ENCODE measurements around the gene SPATA20. TPM values are rescaled to one million over a fixed set of nuclear protein-coding genes. Genes with fewer than 3 reads are reported as not detected.

Gene SPATA20
- total RNA-seq, 1 donor from 2014 or later = 22.8 TPM

- H3K9me3 ChIP-seq (ENCODE audit: low read depth) = no peaks in the 10 kb centered on the region
- Mint-ChIP-seq H3K27ac (no peak overlapping the region), H3K4me1 (peaks cover 42% of the 10 kb centered on the region), H3K36me3 (peaks cover 2% of the 10 kb centered on the region), H3K9me3 (no peaks in the 10 kb centered on the region), H3K27me3 (ENCODE audit: insufficient read depth, low read depth) (peaks cover 7% of the 10 kb centered on the region), H3K4me3 (no peak overlapping the region)
- no peaks in the 10 kb centered on the region for H3K36me3 ChIP-seq
- no peak overlapping the region for H3K4me2 ChIP-seq
- H4K20me1 ChIP-seq (ENCODE audit: low read depth) = no peaks in the 10 kb centered on the region
- H3F3A ChIP-seq (ENCODE audit: low read depth) = no peaks in the 10 kb centered on the region
- no peak for TF ChIP-seq EZH2phosphoT487 (IDR thresholded peaks at IDR 0.05)
- no peak for TF ChIP-seq EZH2 (IDR thresholded peaks at IDR 0.05)
- TF ChIP-seq, protein P1, sequence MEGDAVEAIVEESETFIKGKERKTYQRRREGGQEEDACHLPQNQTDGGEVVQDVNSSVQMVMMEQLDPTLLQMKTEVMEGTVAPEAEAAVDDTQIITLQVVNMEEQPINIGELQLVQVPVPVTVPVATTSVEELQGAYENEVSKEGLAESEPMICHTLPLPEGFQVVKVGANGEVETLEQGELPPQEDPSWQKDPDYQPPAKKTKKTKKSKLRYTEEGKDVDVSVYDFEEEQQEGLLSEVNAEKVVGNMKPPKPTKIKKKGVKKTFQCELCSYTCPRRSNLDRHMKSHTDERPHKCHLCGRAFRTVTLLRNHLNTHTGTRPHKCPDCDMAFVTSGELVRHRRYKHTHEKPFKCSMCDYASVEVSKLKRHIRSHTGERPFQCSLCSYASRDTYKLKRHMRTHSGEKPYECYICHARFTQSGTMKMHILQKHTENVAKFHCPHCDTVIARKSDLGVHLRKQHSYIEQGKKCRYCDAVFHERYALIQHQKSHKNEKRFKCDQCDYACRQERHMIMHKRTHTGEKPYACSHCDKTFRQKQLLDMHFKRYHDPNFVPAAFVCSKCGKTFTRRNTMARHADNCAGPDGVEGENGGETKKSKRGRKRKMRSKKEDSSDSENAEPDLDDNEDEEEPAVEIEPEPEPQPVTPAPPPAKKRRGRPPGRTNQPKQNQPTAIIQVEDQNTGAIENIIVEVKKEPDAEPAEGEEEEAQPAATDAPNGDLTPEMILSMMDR (IDR thresholded peaks at IDR 0.05) = no peak
- no peak for DNase-seq (ENCODE audit: low spot score)
- H3K27ac ChIP-seq = no peak overlapping the region
- no peak overlapping the region for H3K9ac ChIP-seq
- no peaks in the 10 kb centered on the region for H3K27me3 ChIP-seq
- H3K79me2 ChIP-seq (ENCODE audit: low read depth) = no peaks in the 10 kb centered on the region
- no peak overlapping the region for H2AFZ ChIP-seq (replicated peaks)
- peaks cover 17% of the 10 kb centered on the region for H3K4me1 ChIP-seq
- no peak overlapping the region for H3K4me3 ChIP-seq
Observed at GRCh38 chr17:50604513-50604912, 57.5 kb downstream of the SPATA20 start.

DNA sequence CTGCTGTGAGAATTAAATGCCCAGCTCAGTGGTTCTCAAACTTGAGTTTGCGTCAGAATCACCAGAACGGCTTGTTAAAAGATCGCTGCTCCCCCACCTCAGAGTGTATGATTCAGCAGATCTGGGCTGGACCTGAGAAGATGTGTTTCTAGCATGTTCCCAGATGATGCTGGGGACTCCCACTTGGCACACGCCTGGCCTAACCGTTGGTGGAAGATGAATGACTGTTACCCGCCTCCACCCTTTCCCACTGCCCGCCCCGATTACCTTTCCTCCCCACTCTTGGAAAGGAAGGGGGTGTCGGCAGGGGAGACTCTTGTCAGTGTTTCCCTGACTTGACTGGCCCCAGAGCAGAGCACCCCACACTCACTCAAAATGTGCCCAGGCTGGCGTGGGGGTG lies 58.5 kb downstream of the SPATA20 start:
- no peak overlapping the region for H3K4me3 Mint-ChIP-seq
- Histone ChIP-seq H3K9ac (no peak overlapping the region), H3K36me3 (no peaks in the 10 kb centered on the region), H3K79me2 (ENCODE audit: low read depth) (no peaks in the 10 kb centered on the region), H3K27me3 (no peaks in the 10 kb centered on the region), H3K4me3 (no peak overlapping the region), H3K27ac (no peak overlapping the region), H3K4me1 (peaks cover 26% of the 10 kb centered on the region), H3F3A (ENCODE audit: low read depth) (no peaks in the 10 kb centered on the region), H2AFZ (replicated peaks) (no peak overlapping the region), H3K9me3 (ENCODE audit: low read depth) (no peaks in the 10 kb centered on the region), H4K20me1 (ENCODE audit: low read depth) (no peaks in the 10 kb centered on the region), H3K4me2 (no peak overlapping the region)
- no peak for DNase-seq (ENCODE audit: low spot score)
- H3K36me3 Mint-ChIP-seq = peaks cover 2% of the 10 kb centered on the region
- peaks cover 48% of the 10 kb centered on the region for H3K4me1 Mint-ChIP-seq
- H3K27ac Mint-ChIP-seq = peak overlapping the region; percentile 76
- TF ChIP-seq, protein P1 (IDR thresholded peaks at IDR 0.05) = no peak
- TF ChIP-seq EZH2 (IDR thresholded peaks at IDR 0.05) (no peak), EZH2phosphoT487 (IDR thresholded peaks at IDR 0.05) (no peak)
- H3K27me3 Mint-ChIP-seq (ENCODE audit: insufficient read depth, low read depth) = peaks cover 7% of the 10 kb centered on the region
- H3K9me3 Mint-ChIP-seq = no peaks in the 10 kb centered on the region

Other genes with a start within 250 kb of the SPATA20 start
- gene XYLT2, start 201.0 kb upstream of the SPATA20 start, total RNA-seq (ENCODE audit: low replicate concordance) = 12.2 and 33.0 TPM in 2 replicates
- 39.1 and 50.4 TPM in 2 replicates for gene MRPL27, start 174.0 kb upstream of the SPATA20 start, total RNA-seq (ENCODE audit: low replicate concordance)
- 26.6 and 31.3 TPM in 2 replicates for gene EME1, start 173.9 kb upstream of the SPATA20 start, total RNA-seq (ENCODE audit: low replicate concordance)
- 57.0 and 63.8 TPM in 2 replicates for gene LRRC59, start 149.7 kb upstream of the SPATA20 start, total RNA-seq (ENCODE audit: low replicate concordance)
- 15.2 and 28.8 TPM in 2 replicates for gene ACSF2, start 121.0 kb upstream of the SPATA20 start, total RNA-seq (ENCODE audit: low replicate concordance)
- gene CHAD, start 78.3 kb upstream of the SPATA20 start, total RNA-seq (ENCODE audit: low replicate concordance) = not detected in 2 replicates
- gene RSAD1, start 68.3 kb upstream of the SPATA20 start, total RNA-seq (ENCODE audit: low replicate concordance) = 9.7 and 12.9 TPM in 2 replicates
- 3.5 and 3.8 TPM in 2 replicates for gene MYCBPAP, start 38.7 kb upstream of the SPATA20 start, total RNA-seq (ENCODE audit: low replicate concordance)
- 0.09 and 0.24 TPM in 2 replicates for gene EPN3, start 14.4 kb upstream of the SPATA20 start, total RNA-seq (ENCODE audit: low replicate concordance)
- 1.6 and 4.9 TPM in 2 replicates for gene CACNA1G, start 13.5 kb downstream of the SPATA20 start, total RNA-seq (ENCODE audit: low replicate concordance)
- gene ABCC3, start 87.7 kb downstream of the SPATA20 start, total RNA-seq (ENCODE audit: low replicate concordance) = 0.22 TPM in 1 of 2 replicates, not detected in the other
- 50.6 and 53.4 TPM in 2 replicates for gene ANKRD40, start 160.7 kb downstream of the SPATA20 start, total RNA-seq (ENCODE audit: low replicate concordance)
- 245 and 374 TPM in 2 replicates for gene LUC7L3, start 172.4 kb downstream of the SPATA20 start, total RNA-seq (ENCODE audit: low replicate concordance)
- not detected in 2 replicates for gene ANKRD40CL, start 220.3 kb downstream of the SPATA20 start, total RNA-seq (ENCODE audit: low replicate concordance)

Measured in neural progenitor cell (in vitro differentiated cells).